SK-N-DZ (cell line): Measurements from ENCODE around the gene MST1.
"Not testable (repeated sequence)": the region's sequence is repeated elsewhere in the genome, so short reads cannot be mapped to it uniquely, and the experiment has no call there.

ENCODE experiments used
- DNase-seq: peaks from one replicate; pipeline ENCODE4 v3.0.0-alpha.2; 2015; ENCODE audit warnings: low spot score

MST1 gene

GRCh38 chr3:49701388-49702077 is 12.3 kb upstream of the MST1 start:
- no peak for DNase-seq

DNA sequence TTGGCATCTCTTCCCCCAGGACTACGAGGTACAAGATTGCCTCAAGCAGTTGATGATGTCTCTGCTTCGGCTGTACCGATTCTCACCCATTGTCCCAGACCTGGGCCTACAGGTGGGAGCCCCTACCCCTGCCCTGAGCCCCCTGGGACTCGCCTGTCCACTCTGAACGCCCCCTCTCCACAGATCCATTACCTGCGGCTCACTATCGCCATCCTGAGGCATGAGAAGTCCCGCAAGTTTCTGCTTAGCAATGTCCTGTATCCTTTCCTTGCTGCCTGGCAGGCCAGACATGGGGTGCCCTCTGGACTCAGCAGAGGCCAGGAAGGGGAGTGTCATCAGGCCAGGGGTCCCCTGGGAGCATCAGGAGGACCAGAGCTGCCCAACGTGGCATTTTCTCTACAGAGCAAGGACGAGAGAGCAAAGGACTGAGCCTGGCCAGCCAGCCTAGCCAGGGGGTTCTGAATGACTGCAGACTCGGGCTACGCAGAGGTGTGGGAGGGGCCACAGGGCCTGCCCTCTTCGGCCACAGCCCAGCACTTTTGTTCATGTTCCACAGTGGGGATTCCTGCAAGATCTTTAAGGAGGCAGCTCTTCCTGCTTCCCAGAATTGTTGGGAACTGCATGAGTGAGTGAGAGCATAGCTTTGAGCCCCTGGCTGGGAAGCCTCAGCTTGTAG is 11.3 kb upstream of the MST1 start:
- no peak for DNase-seq

GRCh38 chr3:49700014-49700413 is 10.7 kb upstream of the MST1 start:
- DNase-seq = no peak

- no peak for DNase-seq
Observed at GRCh38 chr3:49699281-49699979, 10.2 kb upstream of the MST1 start.

- not testable (repeated sequence) for DNase-seq
Observed at GRCh38 chr3:49695350-49696015, 6.2 kb upstream of the MST1 start.

DNA sequence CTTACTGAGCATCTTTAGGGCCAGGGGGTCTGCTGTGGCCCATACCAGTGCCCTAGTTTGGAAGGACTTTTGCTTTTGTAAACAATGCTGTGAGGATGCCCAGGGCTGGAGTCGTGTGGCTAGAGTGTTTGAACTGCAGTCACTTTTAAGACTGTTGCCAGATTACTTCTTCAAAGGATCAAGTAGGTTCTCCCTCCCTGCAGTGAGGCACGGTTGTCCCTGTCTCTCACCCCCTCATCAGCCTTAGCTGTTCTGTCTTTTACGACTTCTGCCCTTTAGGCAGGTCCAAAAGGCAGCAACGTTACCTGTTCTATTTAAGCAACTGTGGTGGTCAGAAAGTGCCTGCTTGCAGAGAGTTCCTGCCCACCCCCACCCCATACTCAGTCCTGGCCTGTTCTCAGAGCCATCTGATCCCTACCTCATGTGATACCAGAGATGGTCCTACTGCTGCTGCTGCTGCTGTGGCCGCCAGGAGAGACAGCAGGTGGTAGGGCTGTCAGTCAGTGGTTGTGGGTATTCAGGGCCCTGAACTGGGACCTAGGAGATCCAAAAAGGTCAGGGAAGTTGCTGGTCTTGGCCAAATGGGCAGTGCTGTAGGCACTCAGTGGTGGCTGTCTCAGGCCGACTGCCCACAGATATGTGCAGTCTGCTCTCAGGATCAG is 5.3 kb upstream of the MST1 start:
- DNase-seq = not testable (repeated sequence)

- DNase-seq = not testable (repeated sequence)
Observed at GRCh38 chr3:49691481-49691880, 2.2 kb upstream of the MST1 start.

- DNase-seq = not testable (repeated sequence)
Observed at GRCh38 chr3:49690856-49691255, 1.6 kb upstream of the MST1 start.

GRCh38 chr3:49689908-49690624 is 792 bp upstream of the MST1 start:
- DNase-seq = not testable (repeated sequence)

- not testable (repeated sequence) for DNase-seq
Observed at GRCh38 chr3:49688338-49689045, 782 bp downstream of the MST1 start.

GRCh38 chr3:49687424-49687795 is 1.9 kb downstream of the MST1 start:
- not testable (repeated sequence) for DNase-seq

- DNase-seq = not testable (repeated sequence)
Observed at GRCh38 chr3:49686769-49687423, 2.4 kb downstream of the MST1 start.

GRCh38 chr3:49686346-49686745 is 2.9 kb downstream of the MST1 start:
- not testable (repeated sequence) for DNase-seq

GRCh38 chr3:49685846-49686245 is 3.4 kb downstream of the MST1 start:
- not testable (repeated sequence) for DNase-seq

- not testable (repeated sequence) for DNase-seq
Observed at GRCh38 chr3:49685103-49685502, 4.2 kb downstream of the MST1 start.

- not testable (repeated sequence) for DNase-seq
Observed at GRCh38 chr3:49684453-49684852, 4.8 kb downstream of the MST1 start.

GRCh38 chr3:49683162-49683561 is 6.1 kb downstream of the MST1 start:
- no peak for DNase-seq

DNA sequence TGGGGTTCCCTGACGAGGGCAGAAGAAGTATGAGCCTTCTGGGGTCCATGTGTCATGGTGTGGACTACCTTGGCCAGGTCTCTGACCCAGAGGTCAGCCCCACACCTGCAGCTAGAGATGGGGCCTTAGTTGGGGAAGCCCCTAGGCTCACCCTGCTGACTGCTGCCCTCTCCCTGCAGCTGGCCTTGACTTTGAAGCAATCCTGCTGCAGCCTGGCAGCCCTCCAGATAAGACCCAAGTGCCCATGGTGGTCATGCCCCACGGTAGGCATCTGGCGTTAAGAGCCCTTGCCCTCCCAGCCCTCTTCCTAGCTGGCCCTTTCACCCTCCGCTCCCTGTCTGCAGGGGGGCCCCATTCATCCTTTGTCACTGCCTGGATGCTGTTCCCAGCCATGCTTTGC is 7.7 kb downstream of the MST1 start:
- no peak for DNase-seq

- DNase-seq = no peak
Observed at GRCh38 chr3:49681232-49681522, 8.1 kb downstream of the MST1 start.
